ENCODE results near the gene LCN6.

- TF ChIP-seq MYC (IDR thresholded peaks at IDR 0.05; ENCODE audit: low read depth, low read length) (peak; percentile 100), MYC (CRISPR knock-in tag; IDR thresholded peaks at IDR 0.05; ENCODE audit: borderline replicate concordance, low read depth) (no peak), CTCF (IDR thresholded peaks at IDR 0.05 in 2 of 3, conservative IDR thresholded peaks at IDR 0.05 in 1 of 3; ENCODE audit: insufficient read depth in 2 of 3, low read depth in 1 of 3, low read length in 3 of 3) (peak; percentile 73 to 99 (median 99)), SREBF1 (IDR thresholded peaks at IDR 0.05; ENCODE audit: borderline replicate concordance, low read depth, low read length) (0 out of 2 replicates have a peak, but pooled peaks have one; percentile 47), ZNF561 (CRISPR knock-in tag; conservative IDR thresholded peaks at IDR 0.05) (no peak)
These were observed 20.2 kb downstream of the LCN6 start for GRCh38 chr9:136728080-136728547.

Measured in K562 (cell line).